GM12801 (cell line): ENCODE data around the gene ATP6V0E1.

Experiments
- CTCF ChIP-seq: IDR thresholded peaks from one replicate; pipeline ENCODE4 v1.5.1; 2011; ENCODE audit warnings: control low read depth; ENCODE audit not compliant: insufficient read length; ENCODE audit errors: extremely low read depth

Gene ATP6V0E1

DNA sequence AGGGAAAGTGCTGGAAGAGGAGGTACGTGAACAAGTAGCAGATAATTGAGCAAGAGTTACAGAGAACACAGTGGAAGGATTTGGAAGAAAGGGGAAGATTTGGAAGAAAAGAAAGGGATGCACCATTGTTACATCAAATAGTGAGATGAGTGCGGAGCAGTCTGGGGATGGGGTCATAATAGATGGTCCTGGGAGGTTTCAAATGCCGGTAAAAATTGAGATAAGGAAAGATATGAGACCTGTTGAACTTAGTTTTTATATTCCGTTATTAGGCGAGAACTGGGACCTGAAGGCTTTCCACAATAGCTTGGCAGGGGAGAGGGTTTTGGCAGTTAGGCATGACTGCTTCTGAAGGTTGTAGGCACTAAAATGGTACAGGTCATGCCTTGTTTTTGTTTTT is 20.9 kb downstream of the ATP6V0E1 start:
- TF ChIP-seq CTCF = no peak

- TF ChIP-seq CTCF = no peak
These were observed 26.4 kb downstream of the ATP6V0E1 start for GRCh38 chr5:173010021-173010420.

DNA sequence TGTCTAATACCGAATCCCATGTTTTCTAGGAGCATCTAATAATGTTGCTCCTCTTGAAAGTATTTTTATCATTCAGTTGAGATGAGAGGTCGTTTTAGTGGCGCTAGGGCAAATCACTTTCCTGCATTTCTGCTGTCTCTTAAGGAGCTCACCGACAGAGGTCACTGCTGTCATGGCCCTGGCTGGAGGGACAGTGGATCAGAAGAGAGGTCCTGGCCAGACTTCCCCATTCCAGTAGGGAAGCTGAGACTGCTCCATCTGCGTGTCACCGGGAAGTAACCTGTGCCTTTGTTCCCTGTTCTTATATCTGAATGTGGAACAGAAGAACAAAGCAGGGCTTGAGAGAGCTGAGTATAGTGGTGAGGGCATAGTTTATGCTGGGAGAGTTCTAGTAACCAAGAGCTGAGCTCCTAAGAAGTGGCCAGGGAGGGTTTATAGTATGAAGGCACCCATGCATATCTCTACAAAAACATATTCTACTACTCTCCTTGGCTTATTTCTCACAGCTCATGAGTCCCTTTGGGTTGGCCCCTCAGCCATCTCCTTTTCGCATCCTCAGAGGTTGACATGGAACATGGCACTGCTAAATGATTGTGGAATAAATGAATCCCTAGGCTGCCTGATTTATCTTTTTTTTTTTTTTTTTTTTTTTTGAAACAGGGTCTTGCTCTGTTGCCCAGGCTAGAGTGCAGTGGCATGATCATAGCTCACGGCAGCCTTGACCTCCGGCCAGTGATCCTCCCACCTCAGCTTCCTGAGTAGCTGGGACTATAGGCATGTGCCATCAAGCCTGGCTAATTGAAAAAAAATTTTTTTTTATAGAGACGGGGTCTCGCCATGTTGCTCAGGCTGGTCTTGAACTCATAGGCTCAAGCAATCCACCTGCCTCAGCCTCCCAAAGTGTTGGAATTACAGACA is 27.2 kb downstream of the ATP6V0E1 start:
- no peak for TF ChIP-seq CTCF

DNA sequence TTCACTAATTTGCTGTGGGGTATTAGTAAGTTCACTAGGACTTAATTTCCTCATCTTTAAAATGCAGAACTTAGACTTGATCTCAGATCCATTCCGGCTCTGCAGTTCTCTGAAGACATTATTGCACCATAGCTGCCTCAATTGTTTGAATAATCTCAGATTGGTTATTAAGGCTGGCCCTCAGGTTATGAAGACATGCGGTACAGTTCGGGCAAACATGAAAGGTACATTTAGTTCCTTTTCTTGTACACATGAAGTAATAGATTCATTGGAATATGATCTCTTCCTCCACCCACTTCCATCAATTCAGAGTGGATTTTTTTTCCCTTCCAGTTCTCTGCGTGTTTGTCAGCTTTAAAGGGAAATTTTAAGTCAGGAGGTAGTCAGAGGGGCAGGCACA is 28.0 kb downstream of the ATP6V0E1 start:
- no peak for TF ChIP-seq CTCF

DNA sequence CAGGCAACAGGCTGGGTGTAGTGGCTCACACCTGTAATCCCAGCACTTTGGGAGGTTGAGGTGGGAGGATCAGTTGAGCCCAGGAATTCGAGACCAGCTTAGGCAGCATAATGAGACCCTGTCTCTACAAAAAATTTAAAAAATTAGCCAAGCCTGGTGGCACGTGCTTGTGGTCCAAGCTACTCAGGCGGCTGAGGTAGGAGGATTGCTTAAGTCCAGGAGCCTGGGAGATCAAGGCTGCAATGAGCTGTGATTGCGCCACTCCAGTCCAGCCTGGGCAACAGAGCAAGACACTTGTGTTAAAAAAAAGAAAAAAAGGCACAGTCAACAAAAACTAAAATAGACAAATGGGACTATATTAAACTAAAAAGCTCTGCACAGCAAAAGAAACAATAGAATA is 29.3 kb downstream of the ATP6V0E1 start:
- no peak for TF ChIP-seq CTCF

- TF ChIP-seq CTCF = no peak
These were observed 31.1 kb downstream of the ATP6V0E1 start for GRCh38 chr5:173014671-173015070.

DNA sequence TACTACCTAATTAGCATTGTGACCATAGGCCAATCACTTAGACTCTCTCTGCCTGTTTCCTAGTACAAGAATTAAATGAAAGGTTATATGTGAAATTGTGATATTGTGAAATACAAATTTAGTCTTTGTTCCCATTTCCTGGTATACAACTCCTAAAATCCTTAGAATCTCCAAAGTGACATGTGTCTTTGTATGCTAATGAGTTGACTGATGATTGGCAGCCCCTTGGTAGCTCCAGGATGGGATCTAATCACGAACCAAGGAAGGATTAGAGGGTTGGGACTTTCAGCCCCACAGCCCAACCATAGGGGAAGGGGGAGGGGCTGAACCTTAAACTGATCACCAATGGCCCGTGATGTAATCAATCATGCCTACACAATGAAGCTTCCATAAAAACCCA is 31.6 kb downstream of the ATP6V0E1 start:
- no peak for TF ChIP-seq CTCF
